H1 (cell line): ENCODE results near the gene AQP6. TPM values are rescaled to one million over a fixed set of nuclear protein-coding genes. Genes with fewer than 3 reads are reported as not detected.

Experiments
- BACH1 ChIP-seq: IDR thresholded peaks from 2 replicates; pipeline ENCODE4 v1.6.1; 2012; ENCODE audit warnings: low read length, improper control_type of control experiment
- BRCA1 ChIP-seq: IDR thresholded peaks from 2 replicates; pipeline ENCODE4 v1.6.1; 2012; ENCODE audit warnings: low read depth, low read length, improper control_type of control experiment
- CHD2 ChIP-seq: IDR thresholded peaks from 2 replicates; pipeline ENCODE4 v1.6.1; 2012; ENCODE audit warnings: low read length, improper control_type of control experiment
- CTBP2 ChIP-seq: IDR thresholded peaks from 2 replicates; pipeline ENCODE4 v1.7.0; 2011; ENCODE audit warnings: borderline replicate concordance, mild to moderate bottlenecking, moderate library complexity, mixed read lengths, low read length; ENCODE audit not compliant: insufficient read depth, insufficient read length
- E2F6 ChIP-seq: IDR thresholded peaks from 2 replicates; pipeline ENCODE4 v1.6.1; 2012; ENCODE audit warnings: inconsistent platforms
- EZH2 ChIP-seq: fragments of 200-600 bp; sonication (generic); IDR thresholded peaks from 2 replicates; pipeline ENCODE4 v1.7.1; 2012; ENCODE audit warnings: low read depth, mild to moderate bottlenecking, moderate library complexity, low read length, inconsistent platforms; ENCODE audit not compliant: severe bottlenecking
- HDAC6 ChIP-seq: IDR thresholded peaks from one replicate; pipeline ENCODE4 v1.7.1; 2012; ENCODE audit warnings: low read depth, mild to moderate bottlenecking, inconsistent platforms, low read length, moderate library complexity
- JUND ChIP-seq: IDR thresholded peaks from 2 replicates; pipeline ENCODE4 v1.6.1; 2011; ENCODE audit warnings: mild to moderate bottlenecking, improper control_type of control experiment, low read length
- POLR2AphosphoS5 ChIP-seq: IDR thresholded peaks from 2 replicates; pipeline ENCODE4 v1.6.1; 2011; ENCODE audit warnings: low read depth, low read length
- RBBP5 ChIP-seq: IDR thresholded peaks from 2 replicates; pipeline ENCODE4 v1.7.1; 2012; ENCODE audit warnings: low read depth, mild to moderate bottlenecking, inconsistent platforms, low read length, moderate library complexity, borderline replicate concordance
- SAP30 ChIP-seq: fragments of 300-600 bp; sonication (generic); IDR thresholded peaks from 2 replicates; pipeline ENCODE4 v1.7.1; 2012; ENCODE audit warnings: low read length, moderate library complexity, mild to moderate bottlenecking, inconsistent platforms; ENCODE audit not compliant: insufficient read depth, insufficient replicate concordance
- polyA plus RNA-seq, 7 experiments: library from polyadenylated mRNA; depleted of rRNA in 3 of 7; stranded (reverse) in 5 of 7; unstranded in 2 of 7; fragments of >200 nt in 5 of 7; fragments of 200-250 nt in 2 of 7; gene quantifications; 1 replicate in 5 of 7; 2 replicates in 1 of 7; 4 replicates in 1 of 7; pipeline versions ENCODE4 v1.2.1 to v1.2.3, GENCODE V29; 2011 to 2013; ENCODE audit warnings: missing spikeins in 2 of 7, mixed read lengths in 2 of 7
- total RNA-seq: library from RNA; stranded (reverse); fragmentation: NEBNext Ultra II Directional; extraction: Animal tissue kit (Norgen Biotek cat#: 25700); gene quantifications from 2 replicates; pipeline ENCODE4 v1.2.1, GENCODE V29; 2021

The AQP6 gene
- total and polyA plus RNA-seq, 2 of the 8 experiments (the other 6 are each of a cell fraction or from before 2014, with no cell fraction given), result 0.03 to 0.17 TPM

DNA sequence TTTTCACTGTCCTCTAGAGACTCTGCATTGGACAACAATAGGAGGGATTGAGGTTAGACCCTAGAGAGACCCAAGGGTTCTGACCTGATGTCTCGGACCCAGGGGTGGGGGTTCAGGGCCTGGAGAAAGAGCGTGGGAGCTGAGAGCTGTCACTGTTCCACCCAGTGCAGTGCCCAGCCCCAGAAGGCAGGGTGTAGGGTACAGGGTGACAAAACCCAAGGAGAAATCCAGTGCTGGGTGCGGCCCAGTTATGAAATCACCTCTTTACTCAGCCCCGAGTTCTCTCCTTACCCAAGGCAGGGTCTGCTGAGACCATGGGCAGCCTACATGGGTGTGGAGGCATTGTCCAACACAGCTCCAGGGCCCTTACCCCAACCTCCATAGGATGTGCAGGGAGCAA lies 19.6 kb upstream of the AQP6 start (continued):
- TF ChIP-seq BACH1 (no peak), CHD2 (no peak), CTBP2 (no peak), E2F6 (no peak), RBBP5 (no peak), SAP30 (no peak), POLR2AphosphoS5 (no peak), EZH2 (no peak), JUND (no peak), BRCA1 (no peak), HDAC6 (no peak)
